ENCODE data around the gene MST1R. TPM values are rescaled to one million over a fixed set of nuclear protein-coding genes. Genes with fewer than 3 reads are reported as not detected.

MST1R gene
- total and polyA plus RNA-seq, 9 of the 15 experiments (the other 6 are each of a cell fraction or from before 2014, with no cell fraction given) = 1.3 to 10.0 (median 3.8) TPM

DNA sequence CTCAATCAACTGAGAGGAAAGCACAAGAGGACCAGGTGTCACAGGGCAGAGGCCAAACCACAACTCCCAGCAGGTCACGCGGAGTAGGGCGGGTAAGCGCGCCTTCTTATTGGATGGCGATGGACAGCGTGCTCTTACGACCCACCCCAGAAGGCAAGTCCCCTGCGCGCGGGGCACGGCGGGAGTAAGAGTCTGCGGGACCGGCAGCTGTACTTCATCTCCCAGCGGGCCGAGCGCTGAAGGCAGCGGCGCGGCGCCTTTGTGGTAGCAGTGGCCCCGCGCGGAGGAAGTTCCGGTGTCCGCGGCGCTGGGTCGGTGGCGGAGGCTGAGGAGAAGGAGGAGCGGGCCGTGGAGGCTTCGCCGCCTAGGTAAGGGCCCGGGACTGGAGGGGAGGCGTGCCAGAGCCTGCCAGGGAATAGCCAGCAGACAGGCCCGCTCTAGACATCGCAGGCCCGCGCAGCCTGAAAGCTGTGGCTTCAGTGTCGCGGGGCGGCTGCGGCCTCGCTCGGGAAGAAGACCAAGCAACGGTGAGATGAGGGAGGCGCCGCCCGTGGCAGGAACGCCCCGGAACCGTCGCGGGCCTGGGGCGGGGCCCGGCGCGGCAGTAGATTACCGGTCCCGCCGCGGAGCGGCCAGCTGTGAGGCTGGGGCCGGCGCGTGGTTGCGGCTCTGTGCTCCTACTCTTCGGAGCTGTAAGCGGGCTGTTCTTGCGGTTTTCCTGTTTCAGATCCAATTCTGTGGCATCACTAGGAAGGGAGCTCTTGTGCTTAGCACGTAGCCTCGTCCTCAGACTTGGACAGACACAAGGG is 36.4 kb upstream of the MST1R start, which contains the start of gene RBM6 (continued):
- TF ChIP-seq PBX2 (CRISPR knock-in tag; IDR thresholded peaks at IDR 0.05; ENCODE audit: low read depth) = no peak
- no peak for TF ChIP-seq PBX2 (tag; conservative IDR thresholded peaks at IDR 0.05; ENCODE audit: low read depth)
- TF ChIP-seq ETV5 (CRISPR knock-in tag; IDR thresholded peaks at IDR 0.05; ENCODE audit: low read depth) = peak; percentile 86
- TF ChIP-seq PHTF2 (CRISPR knock-in tag; IDR thresholded peaks at IDR 0.05) = no peak
- TF ChIP-seq RBM15 (IDR thresholded peaks at IDR 0.05; ENCODE audit: insufficient read depth, low read length) = no peak
- TF ChIP-seq, protein P1, sequence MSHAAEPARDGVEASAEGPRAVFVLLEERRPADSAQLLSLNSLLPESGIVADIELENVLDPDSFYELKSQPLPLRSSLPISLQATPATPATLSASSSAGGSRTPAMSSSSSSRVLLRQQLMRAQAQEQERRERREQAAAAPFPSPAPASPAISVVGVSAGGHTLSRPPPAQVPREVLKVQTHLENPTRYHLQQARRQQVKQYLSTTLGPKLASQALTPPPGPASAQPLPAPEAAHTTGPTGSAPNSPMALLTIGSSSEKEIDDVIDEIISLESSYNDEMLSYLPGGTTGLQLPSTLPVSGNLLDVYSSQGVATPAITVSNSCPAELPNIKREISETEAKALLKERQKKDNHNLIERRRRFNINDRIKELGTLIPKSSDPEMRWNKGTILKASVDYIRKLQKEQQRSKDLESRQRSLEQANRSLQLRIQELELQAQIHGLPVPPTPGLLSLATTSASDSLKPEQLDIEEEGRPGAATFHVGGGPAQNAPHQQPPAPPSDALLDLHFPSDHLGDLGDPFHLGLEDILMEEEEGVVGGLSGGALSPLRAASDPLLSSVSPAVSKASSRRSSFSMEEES (CRISPR knock-in tag; IDR thresholded peaks at IDR 0.05) = no peak
- TF ChIP-seq, protein P2, sequence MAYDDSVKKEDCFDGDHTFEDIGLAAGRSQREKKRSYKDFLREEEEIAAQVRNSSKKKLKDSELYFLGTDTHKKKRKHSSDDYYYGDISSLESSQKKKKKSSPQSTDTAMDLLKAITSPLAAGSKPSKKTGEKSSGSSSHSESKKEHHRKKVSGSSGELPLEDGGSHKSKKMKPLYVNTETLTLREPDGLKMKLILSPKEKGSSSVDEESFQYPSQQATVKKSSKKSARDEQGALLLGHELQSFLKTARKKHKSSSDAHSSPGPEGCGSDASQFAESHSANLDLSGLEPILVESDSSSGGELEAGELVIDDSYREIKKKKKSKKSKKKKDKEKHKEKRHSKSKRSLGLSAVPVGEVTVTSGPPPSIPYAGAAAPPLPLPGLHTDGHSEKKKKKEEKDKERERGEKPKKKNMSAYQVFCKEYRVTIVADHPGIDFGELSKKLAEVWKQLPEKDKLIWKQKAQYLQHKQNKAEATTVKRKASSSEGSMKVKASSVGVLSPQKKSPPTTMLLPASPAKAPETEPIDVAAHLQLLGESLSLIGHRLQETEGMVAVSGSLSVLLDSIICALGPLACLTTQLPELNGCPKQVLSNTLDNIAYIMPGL (CRISPR knock-in tag; IDR thresholded peaks at IDR 0.05) = no peak
- no peak for TF ChIP-seq ZNF282 (CRISPR knock-in tag; IDR thresholded peaks at IDR 0.05)
- TF ChIP-seq ZKSCAN3 (CRISPR knock-in tag; IDR thresholded peaks at IDR 0.05) = no peak
- no peak for TF ChIP-seq ZNF740 (CRISPR knock-in tag; IDR thresholded peaks at IDR 0.05)
- TF ChIP-seq ZNF740 (tag; IDR thresholded peaks at IDR 0.05) = no peak
- 0 out of 2 replicates have a peak, but pooled peaks have one; percentile 3 for TF ChIP-seq MAFK (IDR thresholded peaks at IDR 0.05; ENCODE audit: low read length)
- TF ChIP-seq CEBPG (CRISPR knock-in tag; IDR thresholded peaks at IDR 0.05) = no peak
- TF ChIP-seq CEBPG (tag; conservative IDR thresholded peaks at IDR 0.05 in 1 of 2, IDR thresholded peaks at IDR 0.05 in 1 of 2) = no peak
- peak; percentile 76; the same call in 1 of the 2 replicates for TF ChIP-seq MXI1 (IDR thresholded peaks at IDR 0.05; ENCODE audit: low read depth, low read length)
- TF ChIP-seq RUNX1 (IDR thresholded peaks at IDR 0.05; ENCODE audit: low read depth) = no peak
- TF ChIP-seq TRIM25 (IDR thresholded peaks at IDR 0.05; ENCODE audit: borderline replicate concordance) = no peak
